Mesothelial cell of epicardium (in vitro differentiated cells): ENCODE measurements around the gene CLEC5A. TPM values are rescaled to one million over a fixed set of nuclear protein-coding genes. Genes with fewer than 3 reads are reported as not detected.

Source experiments
- DNase-seq, 2 experiments: peaks; one replicate each; pipeline ENCODE4 v3.0.0; 2021; ENCODE audit warnings: low spot score in 2 of 2; ENCODE audit not compliant: unreplicated experiment in 2 of 2
- H3K27ac Mint-ChIP-seq: 2 replicates; pipeline ENCODE4 v1.8.0; 2021; ENCODE audit warnings: mixed read lengths
- H3K27me3 Mint-ChIP-seq: 2 replicates; pipeline ENCODE4 v1.8.0; 2021; ENCODE audit warnings: low read depth, mixed read lengths
- H3K36me3 Mint-ChIP-seq: 2 replicates; pipeline ENCODE4 v1.8.0; 2021; ENCODE audit warnings: mixed read lengths
- H3K4me1 Mint-ChIP-seq: 2 replicates; pipeline ENCODE4 v1.8.0; 2021; ENCODE audit warnings: mixed read lengths
- H3K4me3 Mint-ChIP-seq: 2 replicates; pipeline ENCODE4 v1.8.0; 2021; ENCODE audit warnings: mild to moderate bottlenecking, moderate library complexity, mixed read lengths
- H3K9me3 Mint-ChIP-seq: 2 replicates; pipeline ENCODE4 v1.8.0; 2021; ENCODE audit warnings: mixed read lengths
- total RNA-seq: library from RNA; stranded (reverse); gene quantifications from 3 replicates; pipeline ENCODE4 v1.2.1, GENCODE V29; 2021
- TF ChIP-seq, protein P1 (sequence below): fragments of 200-600 bp; sonication (generic); IDR thresholded peaks from one replicate; pipeline ENCODE4 v1.5.0; 2021; ENCODE audit warnings: antibody characterized with exemption; ENCODE audit not compliant: unreplicated experiment

The CLEC5A gene
- total RNA-seq, 1 donor from 2014 or later = not detected

GRCh38 chr7:141976524-141977245 is 29.9 kb upstream of the CLEC5A start:
- Mint-ChIP-seq H3K27me3 (peaks cover 20% of the 10 kb centered on the region), H3K4me1 (peaks cover 3% of the 10 kb centered on the region), H3K27ac (no peak overlapping the region), H3K9me3 (no peaks in the 10 kb centered on the region), H3K4me3 (peak overlapping the region; percentile 67), H3K36me3 (no peaks in the 10 kb centered on the region)
- no peak for DNase-seq
- TF ChIP-seq, protein P1, sequence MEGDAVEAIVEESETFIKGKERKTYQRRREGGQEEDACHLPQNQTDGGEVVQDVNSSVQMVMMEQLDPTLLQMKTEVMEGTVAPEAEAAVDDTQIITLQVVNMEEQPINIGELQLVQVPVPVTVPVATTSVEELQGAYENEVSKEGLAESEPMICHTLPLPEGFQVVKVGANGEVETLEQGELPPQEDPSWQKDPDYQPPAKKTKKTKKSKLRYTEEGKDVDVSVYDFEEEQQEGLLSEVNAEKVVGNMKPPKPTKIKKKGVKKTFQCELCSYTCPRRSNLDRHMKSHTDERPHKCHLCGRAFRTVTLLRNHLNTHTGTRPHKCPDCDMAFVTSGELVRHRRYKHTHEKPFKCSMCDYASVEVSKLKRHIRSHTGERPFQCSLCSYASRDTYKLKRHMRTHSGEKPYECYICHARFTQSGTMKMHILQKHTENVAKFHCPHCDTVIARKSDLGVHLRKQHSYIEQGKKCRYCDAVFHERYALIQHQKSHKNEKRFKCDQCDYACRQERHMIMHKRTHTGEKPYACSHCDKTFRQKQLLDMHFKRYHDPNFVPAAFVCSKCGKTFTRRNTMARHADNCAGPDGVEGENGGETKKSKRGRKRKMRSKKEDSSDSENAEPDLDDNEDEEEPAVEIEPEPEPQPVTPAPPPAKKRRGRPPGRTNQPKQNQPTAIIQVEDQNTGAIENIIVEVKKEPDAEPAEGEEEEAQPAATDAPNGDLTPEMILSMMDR = no peak

DNA sequence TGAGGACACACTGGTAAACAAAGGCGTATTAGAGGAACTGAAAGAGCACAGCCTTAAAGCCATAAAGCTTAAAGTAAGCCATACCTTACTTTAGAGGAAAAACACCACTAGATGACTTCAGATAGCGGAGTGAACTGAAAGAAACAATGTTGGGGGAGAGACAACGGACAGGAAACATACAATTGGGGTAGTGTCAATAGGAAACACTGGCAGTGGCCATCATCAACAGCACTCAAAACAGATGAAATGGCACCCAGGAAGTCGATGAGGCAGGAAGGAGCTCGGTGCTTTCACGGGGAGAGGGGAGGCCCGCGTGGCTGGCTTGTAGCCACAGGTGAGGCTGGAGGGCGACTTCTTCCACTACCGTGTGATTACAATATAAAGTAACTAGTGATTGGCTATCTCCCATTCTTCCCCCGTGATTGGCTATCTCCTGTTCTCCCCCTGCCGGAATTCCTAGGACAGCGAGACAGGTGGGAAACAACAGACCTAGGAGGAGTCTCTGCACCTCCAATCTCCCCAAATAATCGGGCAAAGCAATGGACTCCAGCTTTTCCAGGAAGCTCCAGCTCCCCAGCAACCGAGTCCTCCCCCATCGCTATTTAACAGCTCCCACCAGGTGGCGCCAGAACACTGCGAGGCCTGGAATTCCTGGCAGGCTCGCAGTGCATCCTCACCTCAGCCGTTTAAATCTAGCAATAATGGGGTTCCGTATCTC is 29.2 kb upstream of the CLEC5A start:
- no peaks in the 10 kb centered on the region for H3K36me3 Mint-ChIP-seq
- H3K27me3 Mint-ChIP-seq = peaks cover 24% of the 10 kb centered on the region
- no peaks in the 10 kb centered on the region for H3K9me3 Mint-ChIP-seq
- TF ChIP-seq, protein P1 = peak; percentile 80
- no peak overlapping the region for H3K27ac Mint-ChIP-seq
- peak overlapping the region; percentile 67 for H3K4me3 Mint-ChIP-seq
- peaks cover 3% of the 10 kb centered on the region for H3K4me1 Mint-ChIP-seq
- peak; percentile 50 to 88 for DNase-seq

DNA sequence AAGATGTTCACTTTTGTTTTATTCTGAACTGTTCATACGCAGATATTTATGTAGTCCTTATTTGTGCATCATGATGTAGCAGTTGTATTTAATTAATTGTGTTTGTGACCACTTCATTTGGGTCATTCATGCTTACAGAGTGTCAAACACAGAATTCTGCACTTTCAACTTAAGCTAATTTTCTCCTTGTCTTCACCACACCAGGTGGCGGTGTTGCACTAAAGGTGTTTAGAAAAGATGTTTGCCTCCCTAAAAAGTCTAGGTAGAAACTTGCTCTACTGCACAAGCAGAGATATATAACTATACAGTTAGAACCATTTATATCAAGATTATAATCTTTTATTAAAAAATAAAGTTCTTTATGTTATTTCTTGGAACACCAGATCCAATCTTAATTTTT is 28.1 kb upstream of the CLEC5A start:
- Mint-ChIP-seq H3K36me3 (no peaks in the 10 kb centered on the region), H3K9me3 (no peaks in the 10 kb centered on the region), H3K27ac (no peak overlapping the region), H3K4me3 (no peak overlapping the region), H3K4me1 (peaks cover 3% of the 10 kb centered on the region), H3K27me3 (peaks cover 24% of the 10 kb centered on the region)
- TF ChIP-seq, protein P1 = no peak
- no peak for DNase-seq

DNA sequence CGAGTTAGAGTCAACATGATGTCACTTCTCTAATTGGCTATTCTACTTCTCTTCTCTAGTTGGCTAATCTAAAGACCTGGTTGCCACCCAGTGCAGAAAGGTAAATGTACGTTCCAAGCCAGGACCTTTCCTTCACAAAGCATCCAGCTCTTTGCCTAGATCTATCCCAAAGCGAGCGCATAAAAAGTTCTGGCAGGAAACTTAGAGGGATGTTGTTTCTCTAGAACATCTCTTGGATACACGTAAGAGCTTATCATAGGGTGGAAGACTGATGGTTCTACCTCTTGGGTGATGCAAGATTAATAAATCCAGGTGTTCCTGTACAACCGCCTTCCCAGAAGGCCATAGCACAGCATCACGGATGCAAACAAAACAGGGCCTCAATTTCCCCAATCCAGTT is 26.9 kb upstream of the CLEC5A start, which contains the start of gene TAS2R38:
TSS of gene TAS2R38 (minus strand) at position 101 of the 400 bp plus-strand sequence. CDS start at position 17, 84 bp downstream.
- peaks cover 24% of the 10 kb centered on the region for H3K27me3 Mint-ChIP-seq
- DNase-seq = no peak
- no peak within 1 kb of the TSS for H3K27ac Mint-ChIP-seq
- H3K36me3 Mint-ChIP-seq = no peaks in the 10 kb centered on the region
- TF ChIP-seq, protein P1 = no peak
- H3K4me1 Mint-ChIP-seq = peaks cover 3% of the 10 kb centered on the region
- H3K4me3 Mint-ChIP-seq = no peak within 1 kb of the TSS
- H3K9me3 Mint-ChIP-seq = no peaks in the 10 kb centered on the region

DNA sequence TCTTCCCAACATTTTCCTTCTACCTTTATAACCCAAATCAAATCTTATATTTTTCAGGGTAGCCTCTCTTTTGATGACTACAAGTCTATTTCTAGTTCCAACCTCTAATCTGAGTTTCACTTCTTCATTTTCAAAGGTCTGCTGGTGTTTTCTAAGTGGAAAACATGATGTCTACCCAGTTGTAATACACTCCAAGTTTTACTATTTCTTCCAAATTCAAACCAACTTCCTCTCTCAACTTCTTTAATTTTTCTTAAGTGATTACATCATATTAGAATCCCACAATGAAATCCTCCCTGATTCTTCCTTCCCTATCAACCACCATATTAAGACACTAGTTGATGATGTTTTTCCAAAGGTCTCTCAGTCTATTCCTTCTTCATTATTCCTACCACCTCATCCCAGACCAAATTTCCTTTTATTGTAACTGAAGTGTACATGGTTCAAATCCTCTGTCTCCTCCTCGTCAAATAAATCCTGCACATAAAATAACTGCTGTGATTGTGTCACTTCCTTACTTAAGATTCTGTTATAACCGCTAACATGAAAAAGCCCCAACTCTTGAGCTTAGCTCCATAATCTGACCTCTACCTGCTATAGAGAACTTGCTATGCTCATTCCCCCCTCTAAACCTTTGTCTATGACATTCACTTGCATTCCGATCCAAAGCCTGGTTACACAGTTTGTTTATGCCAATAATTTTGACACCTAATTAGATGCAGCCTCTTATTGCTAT is 14.1 kb upstream of the CLEC5A start:
- Mint-ChIP-seq H3K27ac (no peak overlapping the region), H3K4me3 (no peak overlapping the region), H3K4me1 (no peaks in the 10 kb centered on the region), H3K27me3 (no peaks in the 10 kb centered on the region), H3K9me3 (peaks cover 7% of the 10 kb centered on the region), H3K36me3 (no peaks in the 10 kb centered on the region)
- no peak for DNase-seq
- TF ChIP-seq, protein P1 = no peak
